Hematopoietic multipotent progenitor cell (in vitro differentiated cells): ENCODE data around the gene CASS4. TPM values are rescaled to one million over a fixed set of nuclear protein-coding genes. Genes with fewer than 3 reads are reported as not detected.

Experiments
- DNase-seq, 3 donors: peaks; one replicate each; pipeline ENCODE4 v3.0.0-alpha.2; 2011 to 2015; ENCODE audit warnings: low read depth in 2 of 3, low spot score in 2 of 3
- small RNA-seq: library from RNA; depleted of rRNA; stranded (forward); fragments of <200 nt; gene quantifications from one replicate; pipeline ENCODE3, GENCODE V24; 2012
- total RNA-seq: library from RNA; depleted of rRNA; stranded (reverse); fragments of >200 nt; gene quantifications from one replicate; pipeline ENCODE4 v1.2.3, GENCODE V29; 2012

The CASS4 gene
- total RNA-seq, 1 donor: 4.0 TPM

DNA sequence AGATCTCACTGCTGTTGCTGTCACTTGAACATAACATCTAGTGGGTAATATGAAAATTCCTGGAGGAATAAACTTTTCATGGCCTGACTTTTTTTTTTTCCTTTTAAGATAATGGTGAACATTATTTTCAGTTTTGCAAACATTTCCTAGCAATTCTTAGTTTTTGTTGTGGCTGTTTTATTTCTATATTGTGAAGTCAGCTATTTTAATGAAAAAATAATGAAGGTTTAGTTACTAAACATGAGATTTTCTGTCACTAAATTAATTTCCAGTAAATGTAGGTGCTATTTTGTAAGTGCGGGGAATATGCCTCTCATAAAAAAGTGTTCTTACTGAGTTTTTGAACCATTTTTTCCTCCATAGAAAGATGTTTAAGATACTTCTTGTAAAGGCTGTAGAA is 89.1 kb downstream of the CASS4 start:
- DNase-seq: no peak

GRCh38 chr20:56503916-56504315 is 91.9 kb downstream of the CASS4 start:
- no peak for DNase-seq

DNA sequence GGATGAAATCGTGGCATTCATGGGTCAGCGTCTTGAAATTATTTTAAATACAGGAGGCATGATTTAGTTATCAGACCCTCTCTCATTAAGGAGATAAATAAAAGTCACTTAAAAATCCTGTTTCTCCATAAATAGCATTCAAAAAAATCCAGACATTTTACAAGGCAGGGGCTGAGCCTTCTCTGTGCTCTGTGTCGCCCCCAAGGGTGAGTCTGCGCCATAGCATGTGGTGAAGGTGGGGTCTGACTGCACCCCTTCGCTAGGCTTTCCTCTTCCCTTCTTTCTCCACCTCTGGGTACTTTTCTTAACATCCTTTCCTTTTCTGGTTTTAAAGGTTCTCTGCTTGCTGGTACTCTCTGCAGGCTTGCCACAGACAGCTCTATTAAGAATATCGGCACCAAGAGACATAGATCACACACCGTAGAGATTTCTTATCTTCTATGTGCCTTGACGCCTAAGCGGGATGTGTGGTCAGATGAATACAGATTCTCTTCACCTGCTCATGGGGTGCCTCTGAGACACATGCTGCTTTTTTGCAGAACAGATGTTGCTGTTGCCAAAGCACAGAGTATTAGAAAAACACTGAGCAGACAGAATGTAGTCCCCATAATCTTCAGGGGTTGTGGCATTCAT is 92.4 kb downstream of the CASS4 start:
- DNase-seq: peak in 2 of 3 donors; percentile 18

DNA sequence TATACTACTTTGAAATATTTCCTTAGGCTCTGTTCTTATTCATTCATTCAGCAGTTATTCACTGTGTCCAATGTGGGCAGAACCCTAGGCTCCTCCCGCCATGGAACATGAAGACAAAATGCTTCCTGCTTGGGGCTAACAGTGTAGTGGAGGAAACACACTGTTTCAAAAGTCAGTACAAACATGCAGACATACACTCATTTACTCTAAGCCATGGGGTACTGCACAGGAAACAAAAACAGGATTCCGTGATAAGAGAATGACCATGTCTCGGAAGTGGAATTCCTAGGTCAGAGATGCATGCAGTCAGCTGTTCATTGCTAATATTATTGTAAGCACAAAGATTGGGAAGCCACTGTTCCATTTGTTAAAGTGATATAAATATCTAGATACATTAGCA is 94.0 kb downstream of the CASS4 start:
- DNase-seq: peak in 1 of 3 donors; percentile 42

Small RNA genes within 50 kb of the gene (small RNA-seq; reads per million reads assigned to genes)
- gene RPL39P: not detected

Other genes starting within 250 kb of the CASS4 start
- not detected for gene MC3R, start 163.5 kb upstream of the CASS4 start, total RNA-seq
- gene FAM210B, start 53.3 kb upstream of the CASS4 start, total RNA-seq: 27.5 TPM
- gene AURKA, start 20.0 kb upstream of the CASS4 start, total RNA-seq: 1.6 TPM
- 43.1 TPM for gene CSTF1, start 19.6 kb upstream of the CASS4 start, total RNA-seq
- gene RTF2, start 56.4 kb downstream of the CASS4 start, total RNA-seq: 60.1 TPM
- gene FAM209A, start 112.5 kb downstream of the CASS4 start, total RNA-seq: 0.54 TPM
- not detected for gene FAM209B, start 121.0 kb downstream of the CASS4 start, total RNA-seq
- gene TFAP2C, start 217.0 kb downstream of the CASS4 start, total RNA-seq: under 0.01 TPM